Caco-2 (cell line): ENCODE data around the gene POLR3H. TPM values are rescaled to one million over a fixed set of nuclear protein-coding genes. Genes with fewer than 3 reads are reported as not detected.

Experiments
- BruUV-seq: library from RNA; stranded (reverse); fragments of 400-500 nt; replicated peaks from 2 replicates; lab custom pipeline; 2021; lab: Mats Ljungman, UMichigan
- CTCF ChIA-PET: fragments of 300-600 bp; sonication (Branson Sonifier 250); formaldehyde crosslinking; loops from one replicate; lab custom pipeline; 2022; ENCODE audit warnings: antibody characterized with exemption; lab: Charles Lee
- POLR2A ChIA-PET: fragments of 300-600 bp; sonication (Branson Sonifier 250); formaldehyde crosslinking; loops from one replicate; lab custom pipeline; 2022; ENCODE audit warnings: antibody characterized with exemption; lab: Charles Lee
- DNase-seq, 2 experiments: peaks; one replicate each; pipeline versions ENCODE4 v3.0.0 to v3.0.0-alpha.2; 2020 to 2022
- H3K27me3 ChIP-seq: replicated peaks from 2 replicates; pipeline ENCODE4 v1.6.0; 2011; ENCODE audit warnings: low read length; ENCODE audit not compliant: control insufficient read depth, insufficient read depth
- H3K36me3 ChIP-seq: 2 replicates; pipeline ENCODE4 v1.5.1; 2011; ENCODE audit warnings: low read length; ENCODE audit not compliant: control insufficient read depth, insufficient read depth
- H3K4me1 ChIP-seq: fragments of 250-450 bp; sonication (Bioruptor Pico); 2 replicates; pipeline ENCODE4 v1.5.1; 2020; ENCODE audit warnings: mild to moderate bottlenecking
- H3K4me3 ChIP-seq: 2 replicates; pipeline ENCODE4 v1.5.1; 2011; ENCODE audit warnings: low read depth, mild to moderate bottlenecking, control low read depth, low read length
- H3K9me3 ChIP-seq: fragments of 250-450 bp; sonication (Bioruptor Pico); 2 replicates; pipeline ENCODE4 v1.5.1; 2020; ENCODE audit warnings: mild to moderate bottlenecking, moderate library complexity
- H3K27ac Mint-ChIP-seq: one replicate; pipeline ENCODE4 v1.8.0; 2022; ENCODE audit warnings: mixed read lengths; ENCODE audit not compliant: unreplicated experiment
- H3K27me3 Mint-ChIP-seq: one replicate; pipeline ENCODE4 v1.8.0; 2022; ENCODE audit warnings: mixed read lengths; ENCODE audit not compliant: insufficient read depth, unreplicated experiment
- H3K36me3 Mint-ChIP-seq: one replicate; pipeline ENCODE4 v1.8.0; 2022; ENCODE audit warnings: mild to moderate bottlenecking, mixed read lengths; ENCODE audit not compliant: insufficient read depth, unreplicated experiment
- H3K4me1 Mint-ChIP-seq: one replicate; pipeline ENCODE4 v1.8.0; 2022; ENCODE audit warnings: low read depth, mixed read lengths; ENCODE audit not compliant: unreplicated experiment
- H3K4me3 Mint-ChIP-seq: one replicate; pipeline ENCODE4 v1.8.0; 2022; ENCODE audit warnings: mild to moderate bottlenecking, moderate library complexity, mixed read lengths; ENCODE audit not compliant: unreplicated experiment
- H3K9me3 Mint-ChIP-seq: one replicate; pipeline ENCODE4 v1.8.0; 2022; ENCODE audit warnings: mixed read lengths; ENCODE audit not compliant: unreplicated experiment
- intact Hi-C: fragments of 100-400 bp; cut with micrococcal nuclease; formaldehyde crosslinking; loops from one replicate; pipeline ENCODE4 v1.10.0; 2022; ENCODE audit not compliant: unreplicated experiment
- total RNA-seq: library from RNA; stranded (reverse); gene quantifications from 2 replicates; pipeline ENCODE4 v1.2.3, GENCODE V29; 2022
- TF ChIP-seq, protein P1 (sequence below), 2 experiments: fragments of 200-600 bp in 1 of 2; IDR thresholded peaks; 1 replicate in 1 of 2; 2 replicates in 1 of 2; pipeline versions ENCODE4 v1.5.1 to v1.8.0; 2011 to 2022; ENCODE audit warnings: antibody characterized with exemption in 1 of 2, control low read depth in 1 of 2, inconsistent platforms in 1 of 2, low read depth in 1 of 2, low read length in 1 of 2, mild to moderate bottlenecking in 1 of 2, moderate library complexity in 1 of 2; ENCODE audit not compliant: insufficient read depth in 1 of 2, severe bottlenecking in 1 of 2, unreplicated experiment in 1 of 2

The POLR3H gene
- total RNA-seq, 1 experiment from 2014 or later, result 42.2 TPM

DNA sequence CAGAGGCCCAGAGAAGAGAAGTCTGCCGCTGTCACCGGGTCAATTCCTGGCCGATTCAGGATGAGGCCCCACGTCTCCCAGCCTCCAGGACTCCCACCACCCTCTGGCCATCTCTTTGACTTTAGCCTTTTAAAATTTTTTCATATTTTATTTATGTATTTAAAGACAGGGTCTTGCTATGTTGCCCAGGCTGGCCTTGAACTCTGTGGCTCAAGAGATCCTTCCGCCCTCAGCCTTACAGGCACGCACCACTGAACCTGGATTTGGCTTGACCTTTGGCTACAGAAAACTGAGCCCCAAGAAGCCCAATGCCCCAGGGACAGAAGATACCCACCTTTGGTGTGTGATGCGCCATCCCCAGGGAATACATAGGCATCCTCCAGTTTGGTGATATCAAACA lies 3.9 kb downstream of the POLR3H start:
- Histone ChIP-seq H3K27me3 (no peaks in the 10 kb centered on the region), H3K36me3 (no peaks in the 10 kb centered on the region; the same call in 1 of the 2 replicates), H3K4me3 (no peak overlapping the region), H3K9me3 (no peaks in the 10 kb centered on the region), H3K4me1 (peaks cover 15% of the 10 kb centered on the region)
- no peak overlapping the region for H3K27ac Mint-ChIP-seq
- peaks cover 32% of the 10 kb centered on the region for H3K36me3 Mint-ChIP-seq
- no peaks in the 10 kb centered on the region for H3K27me3 Mint-ChIP-seq
- no TSS peak for BruUV-seq
- ChIA-PET POLR2A (no interaction called here), CTCF (interaction anchor here (0.7 kb wide), 1 partner anchor 10 kb away, joined by 3 read pairs; no protein-coding TSS in a partner anchor)
- no peak overlapping the region for H3K4me3 Mint-ChIP-seq
- peaks cover 24% of the 10 kb centered on the region for H3K4me1 Mint-ChIP-seq
- H3K9me3 Mint-ChIP-seq, result no peaks in the 10 kb centered on the region
- TF ChIP-seq, protein P1, sequence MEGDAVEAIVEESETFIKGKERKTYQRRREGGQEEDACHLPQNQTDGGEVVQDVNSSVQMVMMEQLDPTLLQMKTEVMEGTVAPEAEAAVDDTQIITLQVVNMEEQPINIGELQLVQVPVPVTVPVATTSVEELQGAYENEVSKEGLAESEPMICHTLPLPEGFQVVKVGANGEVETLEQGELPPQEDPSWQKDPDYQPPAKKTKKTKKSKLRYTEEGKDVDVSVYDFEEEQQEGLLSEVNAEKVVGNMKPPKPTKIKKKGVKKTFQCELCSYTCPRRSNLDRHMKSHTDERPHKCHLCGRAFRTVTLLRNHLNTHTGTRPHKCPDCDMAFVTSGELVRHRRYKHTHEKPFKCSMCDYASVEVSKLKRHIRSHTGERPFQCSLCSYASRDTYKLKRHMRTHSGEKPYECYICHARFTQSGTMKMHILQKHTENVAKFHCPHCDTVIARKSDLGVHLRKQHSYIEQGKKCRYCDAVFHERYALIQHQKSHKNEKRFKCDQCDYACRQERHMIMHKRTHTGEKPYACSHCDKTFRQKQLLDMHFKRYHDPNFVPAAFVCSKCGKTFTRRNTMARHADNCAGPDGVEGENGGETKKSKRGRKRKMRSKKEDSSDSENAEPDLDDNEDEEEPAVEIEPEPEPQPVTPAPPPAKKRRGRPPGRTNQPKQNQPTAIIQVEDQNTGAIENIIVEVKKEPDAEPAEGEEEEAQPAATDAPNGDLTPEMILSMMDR (IDR thresholded peaks at IDR 0.05; ENCODE audit: insufficient read depth in 1 of 2, low read depth in 1 of 2, low read length in 1 of 2, severe bottlenecking in 1 of 2, unreplicated experiment in 1 of 2), result no peak
- DNase-seq, result no peak
- intact Hi-C loops, result no loop called here

DNA sequence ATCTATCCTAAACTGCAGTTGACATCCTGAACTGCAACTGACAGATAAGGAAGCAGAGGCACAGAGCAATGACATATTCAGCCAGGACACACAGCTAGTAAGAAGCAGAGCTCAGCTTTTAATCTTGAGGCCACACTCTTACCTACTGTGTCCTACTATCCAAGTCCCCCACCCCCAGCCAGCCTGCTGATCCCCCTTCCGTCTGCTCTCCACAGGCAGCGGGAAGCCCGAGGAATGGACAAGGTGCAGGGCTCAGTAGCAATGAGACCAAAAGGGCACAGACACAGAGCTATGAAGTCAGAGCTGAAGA lies 4.3 kb downstream of the POLR3H start:
- Mint-ChIP-seq H3K4me3 (no peak overlapping the region), H3K36me3 (peaks cover 36% of the 10 kb centered on the region), H3K27me3 (no peaks in the 10 kb centered on the region), H3K9me3 (no peaks in the 10 kb centered on the region), H3K27ac (no peak overlapping the region), H3K4me1 (peaks cover 21% of the 10 kb centered on the region)
- BruUV-seq, result no TSS peak
- intact Hi-C loops, result no loop called here
- no peak for DNase-seq
- ChIA-PET POLR2A (no interaction called here), CTCF (no interaction called here)
- Histone ChIP-seq H3K36me3 (no peaks in the 10 kb centered on the region; the same call in 1 of the 2 replicates), H3K4me3 (no peak overlapping the region), H3K27me3 (no peaks in the 10 kb centered on the region), H3K4me1 (peaks cover 12% of the 10 kb centered on the region), H3K9me3 (no peaks in the 10 kb centered on the region)
- TF ChIP-seq, protein P1 (IDR thresholded peaks at IDR 0.05; ENCODE audit: insufficient read depth in 1 of 2, low read depth in 1 of 2, low read length in 1 of 2, severe bottlenecking in 1 of 2, unreplicated experiment in 1 of 2), result no peak

DNA sequence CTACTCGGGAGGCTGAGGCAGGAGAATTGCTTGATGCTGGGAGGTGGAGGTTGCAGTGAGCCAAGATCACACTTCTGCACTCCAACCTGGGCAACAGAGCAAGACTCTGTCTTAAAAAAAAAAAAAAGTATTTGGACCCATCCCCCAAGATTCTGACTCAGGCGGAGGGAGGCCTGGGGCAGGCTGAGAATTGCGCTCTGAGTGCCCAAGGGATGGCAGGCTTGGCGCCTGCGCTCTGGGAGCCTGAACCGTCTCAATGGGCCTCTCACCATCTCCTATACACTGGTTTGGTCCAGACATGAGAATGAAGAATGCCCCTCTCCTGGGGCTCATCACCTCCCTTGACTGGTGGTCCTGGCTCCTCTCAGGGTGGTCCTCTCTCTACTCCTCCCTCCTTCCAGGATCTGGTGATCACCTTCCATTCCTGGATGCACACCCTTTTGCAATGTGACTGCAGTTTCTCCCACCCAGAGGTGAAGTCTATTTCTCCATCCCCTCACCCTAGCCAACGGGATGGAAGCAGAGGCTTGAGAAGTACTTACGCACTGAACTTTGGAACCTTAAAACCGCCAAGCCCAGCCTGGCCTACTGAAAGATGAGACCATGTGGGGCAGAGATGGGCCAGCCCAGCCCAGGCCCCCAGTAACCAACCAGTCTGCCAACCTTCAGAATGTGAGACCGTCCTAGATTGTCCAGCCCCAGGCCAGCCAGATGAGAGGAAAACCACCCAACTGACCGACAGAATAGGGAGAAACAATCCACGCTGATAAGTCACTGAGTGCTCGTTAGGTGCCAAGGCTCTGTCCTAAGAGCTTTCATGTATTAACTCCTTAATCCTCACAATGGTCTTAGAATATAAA lies 4.9 kb downstream of the POLR3H start:
- Histone ChIP-seq H3K36me3 (no peaks in the 10 kb centered on the region; the same call in 1 of the 2 replicates), H3K4me3 (no peak overlapping the region), H3K9me3 (no peaks in the 10 kb centered on the region), H3K27me3 (no peaks in the 10 kb centered on the region), H3K4me1 (peaks cover 10% of the 10 kb centered on the region)
- no peak for DNase-seq
- intact Hi-C loops, result no loop called here
- Mint-ChIP-seq H3K9me3 (no peaks in the 10 kb centered on the region), H3K36me3 (peaks cover 38% of the 10 kb centered on the region), H3K27ac (no peak overlapping the region), H3K27me3 (no peaks in the 10 kb centered on the region), H3K4me1 (peaks cover 18% of the 10 kb centered on the region), H3K4me3 (no peak overlapping the region)
- BruUV-seq, result no TSS peak
- POLR2A ChIA-PET, result no interaction called here
- TF ChIP-seq, protein P1 (IDR thresholded peaks at IDR 0.05; ENCODE audit: insufficient read depth in 1 of 2, low read depth in 1 of 2, low read length in 1 of 2, severe bottlenecking in 1 of 2, unreplicated experiment in 1 of 2), result no peak
- CTCF ChIA-PET, result no interaction called here
